Measurements from ENCODE around the gene ECHDC3.
"Not testable (repeated sequence)": the region's sequence is repeated elsewhere in the genome, so short reads cannot be mapped to it uniquely, and the experiment has no call there.

Gene ECHDC3

DNA sequence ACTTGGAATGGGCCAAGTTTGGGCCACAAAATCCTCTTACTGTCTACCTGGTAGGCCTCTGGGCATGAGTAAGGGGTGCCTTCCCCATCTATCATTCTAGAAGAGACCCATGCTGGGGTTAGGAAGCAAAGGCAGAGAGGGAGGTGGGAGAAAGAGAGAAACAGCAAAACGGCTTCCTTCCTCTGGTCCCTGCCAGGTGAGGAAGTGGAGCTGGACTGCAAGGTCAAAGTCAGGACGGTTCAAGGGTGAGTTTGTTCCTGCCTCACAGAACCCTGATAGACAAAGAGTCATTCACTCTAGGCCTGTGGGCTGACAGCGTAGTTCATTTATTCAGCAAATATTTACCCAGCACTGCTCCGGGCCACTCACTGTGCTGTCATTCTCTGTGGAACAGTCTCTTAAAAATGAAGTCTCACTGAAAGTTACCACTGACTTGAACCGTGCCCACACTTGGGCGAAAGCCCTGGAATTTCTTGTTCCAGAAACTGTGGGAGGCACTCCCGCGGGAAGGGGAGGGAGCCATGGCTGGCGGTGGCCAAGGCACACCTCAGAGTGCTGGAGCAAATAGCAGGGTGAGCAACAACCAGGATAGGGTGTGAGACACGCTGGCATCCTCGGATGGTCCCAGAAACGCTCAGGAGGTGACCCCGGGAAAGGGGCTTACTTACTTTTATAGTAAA lies 26.2 kb upstream of the ECHDC3 start:
- no peak for DNase-seq (ENCODE audit: low read depth in 2 of 3, low spot score in 1 of 3)

DNA sequence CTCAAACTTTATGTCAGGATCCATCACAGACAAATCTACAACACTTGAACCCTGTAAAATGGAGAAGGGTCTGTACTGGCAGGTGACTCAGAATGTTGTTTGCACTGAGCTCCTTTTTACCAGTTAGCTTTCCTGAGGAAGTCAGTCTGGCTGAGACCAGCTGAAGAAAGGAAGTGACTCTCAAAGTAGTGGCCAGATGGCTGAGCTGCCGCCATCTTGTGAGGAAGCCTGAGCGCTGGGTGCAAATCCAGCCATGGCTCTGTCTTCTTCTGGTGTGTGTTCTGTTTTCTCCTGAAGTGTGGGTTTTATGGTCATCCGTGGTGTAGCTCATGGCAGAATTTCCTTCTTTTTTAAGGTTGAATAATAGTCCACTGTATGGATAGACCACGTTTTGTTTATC lies 25.5 kb upstream of the ECHDC3 start:
- DNase-seq (ENCODE audit: low read depth in 2 of 3, low spot score in 1 of 3): no peak

- DNase-seq (ENCODE audit: low read depth in 2 of 3, low spot score in 1 of 3): no peak
Observed at GRCh38 chr10:11719496-11720259, 22.5 kb upstream of the ECHDC3 start.

DNA sequence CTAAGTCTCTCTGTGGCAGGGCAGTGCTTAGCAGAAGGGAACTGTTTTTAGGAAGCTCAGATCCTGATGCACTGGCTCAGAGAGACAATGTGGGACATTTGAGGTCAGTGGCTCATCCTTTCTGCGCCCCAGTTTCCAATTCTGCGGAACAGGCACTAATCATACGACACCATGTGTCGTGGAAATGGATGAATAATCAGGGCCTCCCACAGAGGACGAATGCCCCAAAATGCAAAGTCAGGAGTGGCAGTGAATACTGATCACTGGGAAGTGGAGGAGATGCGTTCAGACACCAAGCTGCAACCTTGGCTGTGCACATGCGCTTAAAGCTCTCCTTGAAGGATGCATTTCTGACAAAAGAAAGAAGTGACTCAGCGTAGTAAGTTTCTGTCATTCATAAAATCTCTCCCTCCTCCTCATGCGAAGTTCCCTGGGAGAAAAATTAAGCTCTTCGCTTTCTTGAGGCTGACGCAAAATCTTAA lies 21.9 kb upstream of the ECHDC3 start:
- no peak for DNase-seq (ENCODE audit: low read depth in 2 of 3, low spot score in 1 of 3)

- no peak for DNase-seq (ENCODE audit: low read depth in 2 of 3, low spot score in 1 of 3)
Observed at GRCh38 chr10:11721806-11722205, 20.4 kb upstream of the ECHDC3 start.

GRCh38 chr10:11723359-11723758 lies 18.8 kb upstream of the ECHDC3 start:
- no peak for DNase-seq (ENCODE audit: low read depth in 2 of 3, low spot score in 1 of 3)

GRCh38 chr10:11724938-11725776 lies 17.0 kb upstream of the ECHDC3 start:
- DNase-seq (ENCODE audit: low read depth in 2 of 3, low spot score in 1 of 3): no peak

DNA sequence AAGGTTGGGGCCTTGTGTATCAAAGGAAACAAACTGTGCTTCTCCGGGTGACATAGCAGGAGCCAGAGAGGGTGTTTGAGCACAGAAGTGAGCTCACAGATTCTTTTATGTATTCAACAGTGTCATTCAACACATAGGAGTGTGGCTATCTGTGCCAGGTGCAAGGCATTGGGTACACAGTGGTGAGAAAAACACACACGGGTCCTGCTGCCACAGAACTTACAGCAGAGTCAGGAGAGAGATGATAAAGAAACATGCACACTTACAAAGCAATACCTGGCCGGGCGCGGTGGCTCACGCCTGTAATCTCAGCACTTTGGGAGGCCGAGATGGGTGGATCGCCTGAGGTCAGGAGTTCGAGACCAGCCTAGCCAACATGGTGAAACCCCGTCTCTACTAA lies 16.3 kb upstream of the ECHDC3 start:
- no peak for DNase-seq (ENCODE audit: low read depth in 2 of 3, low spot score in 1 of 3)

GRCh38 chr10:11727563-11727962 lies 14.6 kb upstream of the ECHDC3 start:
- DNase-seq (ENCODE audit: low read depth in 2 of 3, low spot score in 1 of 3): no peak

- no peak for DNase-seq (ENCODE audit: low read depth in 2 of 3, low spot score in 1 of 3)
Observed at GRCh38 chr10:11728353-11728752, 13.8 kb upstream of the ECHDC3 start.

DNA sequence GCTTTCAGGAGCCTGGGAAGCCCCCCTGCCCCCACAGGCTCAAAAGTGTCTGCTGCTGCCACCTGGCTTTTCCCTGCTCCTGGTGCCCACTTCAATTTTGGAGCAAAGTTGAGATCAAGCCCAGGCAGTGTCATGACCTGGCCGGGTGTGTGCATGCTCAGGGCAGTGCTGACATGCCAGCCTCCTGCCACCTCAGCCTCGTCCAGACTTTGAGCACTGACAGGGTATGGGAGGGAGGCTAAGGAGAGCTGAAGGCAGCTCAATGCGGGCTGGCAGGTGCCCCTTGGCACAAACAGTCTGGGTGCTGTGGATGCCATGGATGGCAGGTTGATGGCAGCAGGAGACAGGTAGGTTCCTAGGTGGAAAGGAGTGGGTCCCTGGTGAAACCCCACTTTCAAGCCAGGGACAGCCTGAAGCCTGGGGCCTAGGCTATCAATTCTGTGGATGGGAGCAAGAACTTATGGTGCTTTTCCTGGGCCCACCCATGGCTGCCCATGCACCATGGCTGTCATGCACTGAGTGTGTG lies 12.3 kb upstream of the ECHDC3 start:
- DNase-seq (ENCODE audit: low read depth in 2 of 3, low spot score in 1 of 3): no peak

GRCh38 chr10:11730779-11731178 lies 11.4 kb upstream of the ECHDC3 start:
- no peak for DNase-seq (ENCODE audit: low read depth in 2 of 3, low spot score in 1 of 3)

DNA sequence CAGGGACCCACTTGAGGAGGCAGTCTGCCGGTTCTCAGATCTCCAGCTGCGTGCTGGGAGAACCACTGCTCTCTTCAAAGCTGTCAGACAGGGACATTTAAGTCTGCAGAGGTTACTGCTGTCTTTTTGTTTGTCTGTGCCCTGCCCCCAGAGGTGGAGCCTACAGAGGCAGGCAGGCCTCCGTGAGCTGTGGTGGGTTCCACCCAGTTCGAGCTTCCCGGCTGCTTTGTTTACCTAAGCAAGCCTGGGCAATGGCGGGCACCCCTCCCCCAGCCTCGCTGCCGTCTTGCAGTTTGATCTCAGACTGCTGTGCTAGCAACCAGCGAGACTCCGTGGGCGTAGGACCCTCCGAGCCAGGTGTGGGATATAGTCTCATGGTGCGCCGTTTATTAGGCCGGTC lies 5.4 kb upstream of the ECHDC3 start:
- not testable (repeated sequence) for DNase-seq (ENCODE audit: low read depth in 2 of 3, low spot score in 1 of 3)

DNA sequence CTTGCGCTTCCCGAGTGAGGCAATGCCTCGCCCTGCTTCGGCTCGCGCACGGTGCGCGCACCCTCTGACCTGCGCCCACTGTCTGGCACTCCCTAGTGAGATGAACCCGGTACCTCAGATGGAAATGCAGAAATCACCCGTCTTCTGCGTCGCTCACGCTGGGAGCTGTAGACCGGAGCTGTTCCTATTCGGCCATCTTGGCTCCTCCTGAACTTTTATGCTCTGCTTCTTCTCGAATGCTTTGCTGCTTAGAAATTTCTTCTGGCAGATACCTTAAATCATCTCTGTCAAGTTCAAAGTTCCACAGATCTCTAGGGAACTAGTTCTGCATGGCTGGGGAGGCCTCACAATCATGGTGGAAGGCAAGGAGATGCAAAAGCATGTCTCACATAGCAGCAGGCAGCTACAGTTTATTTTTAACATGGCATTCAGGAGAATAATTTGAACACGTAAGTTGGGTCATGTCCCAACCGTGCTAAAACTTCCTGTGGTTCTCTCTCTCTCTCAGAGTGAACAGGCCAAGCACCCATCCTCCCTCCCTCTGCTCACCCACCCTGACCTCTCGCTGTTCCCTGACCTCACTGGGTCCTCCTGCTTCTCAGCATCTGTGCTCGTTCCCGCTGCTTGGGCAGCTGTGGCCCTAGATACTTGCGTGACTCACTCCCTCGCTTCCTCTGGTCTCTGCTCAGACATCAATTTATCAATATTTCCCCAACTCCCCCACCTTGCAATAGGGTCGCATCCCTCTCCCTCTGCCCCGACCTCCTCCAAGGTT lies 4.7 kb upstream of the ECHDC3 start:
- DNase-seq (ENCODE audit: low read depth in 2 of 3, low spot score in 1 of 3): not testable (repeated sequence)

DNA sequence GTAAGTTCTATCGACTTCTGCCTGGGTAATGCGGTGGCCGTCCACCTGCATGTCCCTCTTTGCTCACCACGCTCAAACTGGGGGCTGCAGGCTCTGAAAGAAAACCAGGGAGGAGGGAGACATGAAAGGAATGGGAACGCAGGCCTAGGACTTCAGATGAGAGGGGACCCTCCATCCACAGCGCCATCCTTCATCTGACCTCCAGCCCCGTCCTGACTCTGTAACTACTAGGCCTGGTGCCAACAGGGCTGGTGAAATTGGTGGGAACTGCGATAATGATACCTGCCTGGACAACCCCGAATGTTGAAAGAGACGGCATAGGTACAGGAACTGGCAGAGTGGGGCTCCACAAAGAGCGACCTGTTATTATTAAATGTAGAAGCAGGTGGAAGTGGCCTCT lies 1.3 kb upstream of the ECHDC3 start:
- DNase-seq (ENCODE audit: low read depth in 2 of 3, low spot score in 1 of 3): no peak

DNA sequence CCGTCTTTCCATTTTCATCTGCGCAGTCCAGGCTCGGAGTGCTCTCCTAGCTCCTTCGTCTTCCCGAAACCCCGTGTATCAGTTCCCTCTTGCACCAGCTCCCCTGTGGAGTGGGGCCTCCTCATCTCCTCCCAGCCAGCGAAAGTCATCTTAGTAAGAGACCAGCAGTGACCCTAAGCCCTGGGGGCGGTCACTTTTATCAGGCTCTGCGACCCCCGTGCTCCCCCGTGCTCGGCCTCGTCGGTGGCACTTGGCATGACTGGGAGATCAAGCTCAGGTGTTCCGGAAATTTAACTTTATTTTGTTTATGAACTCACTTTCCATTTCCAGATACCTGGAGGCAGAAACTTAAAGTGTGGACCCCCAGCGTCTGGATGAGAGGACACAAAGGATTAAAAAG lies 574 bp upstream of the ECHDC3 start:
- no peak for DNase-seq (ENCODE audit: low read depth in 2 of 3, low spot score in 1 of 3)

DNA sequence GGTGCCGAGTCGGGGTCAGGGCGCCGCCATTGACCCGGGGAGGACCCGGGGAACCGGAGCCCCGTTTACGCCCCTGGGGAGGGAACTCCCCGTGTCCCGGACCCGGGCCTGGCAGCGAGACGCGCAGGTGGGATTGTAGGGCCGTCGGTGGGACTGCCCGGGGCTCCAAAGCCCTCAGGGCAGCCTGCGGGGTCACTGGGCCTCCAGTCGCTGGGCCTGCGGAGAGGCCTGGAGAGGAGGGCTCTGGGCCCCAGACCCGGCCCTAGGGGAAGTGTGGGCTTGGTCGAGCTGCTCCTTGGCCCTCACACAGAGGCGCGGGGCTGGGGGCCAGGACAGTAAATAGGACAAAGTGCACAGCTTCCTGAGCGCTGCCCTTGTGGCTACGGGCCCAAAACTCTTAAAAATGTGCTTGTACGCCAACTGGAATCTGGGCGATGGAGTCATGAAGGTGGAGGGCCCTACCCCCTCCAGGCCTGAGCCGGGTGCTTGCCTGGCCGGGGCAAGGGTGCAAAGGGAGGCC lies 657 bp downstream of the ECHDC3 start:
- DNase-seq (ENCODE audit: low read depth in 2 of 3, low spot score in 1 of 3): no peak

GRCh38 chr10:11743461-11744338 lies 1.5 kb downstream of the ECHDC3 start:
- no peak for DNase-seq (ENCODE audit: low read depth in 2 of 3, low spot score in 1 of 3)

DNA sequence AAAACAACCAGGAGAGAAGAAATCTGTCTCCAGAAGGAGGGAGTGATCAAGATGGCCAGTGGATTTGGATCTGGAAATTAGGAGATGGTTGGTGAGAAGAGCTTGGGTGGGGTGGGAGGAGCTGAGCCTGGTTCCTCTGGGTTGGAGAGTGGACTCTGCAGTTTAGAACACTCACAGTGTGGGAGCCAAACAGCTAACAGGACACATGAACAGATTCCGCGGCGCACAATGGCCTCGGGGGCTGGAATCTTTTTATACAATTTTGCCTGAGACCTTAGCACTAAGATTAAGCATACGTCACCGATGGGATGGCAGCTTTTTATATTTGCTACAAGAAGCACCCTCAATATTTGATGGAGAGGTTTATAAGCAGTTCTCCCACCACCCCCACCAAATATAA lies 2.9 kb downstream of the ECHDC3 start:
- no peak for DNase-seq (ENCODE audit: low read depth in 2 of 3, low spot score in 1 of 3)

Measured in stimulated activated CD4-positive, alpha-beta T cell treated with anti-CD3 and anti-CD28 coated beads, Interleukin-12 subunit alpha, Interleukin-12 subunit beta, amount 100 ng/mL, for 48 hours (primary cell).